Suprapubic skin (tissue), 4 donors: ENCODE results near the gene GPRIN1. TPM values are rescaled to one million over a fixed set of nuclear protein-coding genes. Genes with fewer than 3 reads are reported as not detected.

Experiments
- DNase-seq, 2 donors: peaks; one replicate each; pipeline ENCODE4 v3.0.0-alpha.2; 2019; ENCODE audit warnings: low spot score in 2 of 2
- H3K27ac ChIP-seq: fragments of 200-600 bp; sonication (generic); one replicate; pipeline ENCODE4 v1.5.1; 2019
- H3K27me3 ChIP-seq: fragments of 200-600 bp; sonication (generic); one replicate; pipeline ENCODE4 v1.5.1; 2019
- H3K36me3 ChIP-seq: fragments of 200-600 bp; sonication (generic); one replicate; pipeline ENCODE4 v1.5.1; 2019
- H3K4me1 ChIP-seq: fragments of 200-600 bp; sonication (generic); one replicate; pipeline ENCODE4 v1.5.1; 2019
- H3K4me3 ChIP-seq: fragments of 200-600 bp; sonication (generic); one replicate; pipeline ENCODE4 v1.5.1; 2019; ENCODE audit warnings: mild to moderate bottlenecking
- H3K9me3 ChIP-seq: fragments of 200-600 bp; sonication (generic); one replicate; pipeline ENCODE4 v1.5.1; 2019
- EP300 ChIP-seq: sonication (generic); formaldehyde crosslinking; IDR thresholded peaks from one replicate; pipeline ENCODE4 v1.6.1; 2017; ENCODE audit warnings: antibody characterized with exemption
- POLR2A ChIP-seq, 2 donors: fragments of 450-650 bp; IDR thresholded peaks; one replicate each; pipeline ENCODE4 v1.6.1; 2017; ENCODE audit warnings: antibody characterized with exemption in 2 of 2, mild to moderate bottlenecking in 2 of 2, moderate library complexity in 2 of 2
- POLR2AphosphoS5 ChIP-seq, 3 donors: sonication (generic); formaldehyde crosslinking; IDR thresholded peaks; one replicate each; pipeline ENCODE4 v1.6.1; 2017; ENCODE audit warnings: antibody characterized with exemption in 3 of 3
- WGBS: methylation state at CpG from one replicate; pipeline ENCODE4 v1.1.5; 2018; 5-methylcytosine and 5-hydroxymethylcytosine counted together
- total RNA-seq, 4 donors: library from RNA; depleted of rRNA; stranded (reverse); fragments of >200 nt; gene quantifications; one replicate each; pipeline ENCODE4 v1.1.0, GENCODE V29; 2016
- TF ChIP-seq, protein P1 (sequence below), 2 donors: fragments of 200-600 bp in 1 of 2; fragments of 450-650 bp in 1 of 2; sonication (generic) in 1 of 2; IDR thresholded peaks; one replicate each; pipeline ENCODE4 v1.5.1; 2016 to 2019; ENCODE audit warnings: antibody characterized with exemption in 2 of 2, mild to moderate bottlenecking in 1 of 2, moderate library complexity in 1 of 2

GPRIN1 gene
- total RNA-seq, 4 donors from 2014 or later = 0.24 to 2.8 (median 1.5) TPM

DNA sequence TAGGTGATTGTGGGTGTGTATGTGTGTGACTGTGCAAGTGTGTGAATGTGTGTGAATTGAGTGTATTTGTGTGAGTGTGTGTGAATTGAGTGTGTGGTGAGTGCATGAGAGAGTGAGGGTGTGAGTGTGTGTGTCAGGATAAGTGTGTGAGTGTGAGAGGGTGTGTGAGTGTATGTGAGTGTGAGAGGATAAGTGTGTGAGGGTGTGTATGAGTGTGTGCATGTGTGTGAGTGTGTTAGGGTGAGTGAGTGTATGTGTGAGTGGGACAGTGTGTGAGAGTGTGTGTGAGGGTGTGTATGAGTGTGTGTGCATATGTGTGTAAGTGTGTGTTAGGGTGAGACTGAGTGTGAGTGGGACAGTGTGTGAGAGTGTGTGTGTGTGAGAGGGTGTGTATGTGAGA, 21.7 kb downstream of the GPRIN1 start:
- H3K9me3 ChIP-seq = peaks cover 6% of the 10 kb centered on the region
- no peak for TF ChIP-seq POLR2AphosphoS5 (IDR thresholded peaks at IDR 0.05)
- TF ChIP-seq, protein P1, sequence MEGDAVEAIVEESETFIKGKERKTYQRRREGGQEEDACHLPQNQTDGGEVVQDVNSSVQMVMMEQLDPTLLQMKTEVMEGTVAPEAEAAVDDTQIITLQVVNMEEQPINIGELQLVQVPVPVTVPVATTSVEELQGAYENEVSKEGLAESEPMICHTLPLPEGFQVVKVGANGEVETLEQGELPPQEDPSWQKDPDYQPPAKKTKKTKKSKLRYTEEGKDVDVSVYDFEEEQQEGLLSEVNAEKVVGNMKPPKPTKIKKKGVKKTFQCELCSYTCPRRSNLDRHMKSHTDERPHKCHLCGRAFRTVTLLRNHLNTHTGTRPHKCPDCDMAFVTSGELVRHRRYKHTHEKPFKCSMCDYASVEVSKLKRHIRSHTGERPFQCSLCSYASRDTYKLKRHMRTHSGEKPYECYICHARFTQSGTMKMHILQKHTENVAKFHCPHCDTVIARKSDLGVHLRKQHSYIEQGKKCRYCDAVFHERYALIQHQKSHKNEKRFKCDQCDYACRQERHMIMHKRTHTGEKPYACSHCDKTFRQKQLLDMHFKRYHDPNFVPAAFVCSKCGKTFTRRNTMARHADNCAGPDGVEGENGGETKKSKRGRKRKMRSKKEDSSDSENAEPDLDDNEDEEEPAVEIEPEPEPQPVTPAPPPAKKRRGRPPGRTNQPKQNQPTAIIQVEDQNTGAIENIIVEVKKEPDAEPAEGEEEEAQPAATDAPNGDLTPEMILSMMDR (IDR thresholded peaks at IDR 0.05) = no peak
- TF ChIP-seq EP300 = no peak
- TF ChIP-seq POLR2A (IDR thresholded peaks at IDR 0.05) = no peak

DNA sequence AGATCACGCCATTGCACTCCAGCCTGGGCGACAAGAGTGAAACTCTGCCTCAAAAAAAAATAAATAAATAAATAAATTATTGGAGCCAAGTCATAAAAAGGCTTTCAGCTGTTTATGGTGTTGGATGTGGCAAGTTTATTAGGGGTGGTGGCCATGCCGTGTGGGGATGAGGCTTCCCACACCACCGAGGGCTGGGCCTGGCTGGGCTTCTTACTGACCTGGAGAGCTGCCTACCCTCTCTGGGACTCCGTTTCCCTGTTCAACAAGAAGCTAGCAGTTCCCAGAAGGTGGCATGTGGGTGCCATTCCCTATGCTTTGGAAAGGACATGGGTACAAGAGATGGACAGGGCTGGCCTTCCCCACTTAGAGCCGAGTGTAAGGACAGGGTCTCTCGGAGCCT, 22.6 kb downstream of the GPRIN1 start:
- Histone ChIP-seq H3K27ac (no peak overlapping the region), H3K27me3 (peaks cover 3% of the 10 kb centered on the region), H3K36me3 (no peaks in the 10 kb centered on the region), H3K4me3 (no peak overlapping the region), H3K9me3 (peaks cover 6% of the 10 kb centered on the region), H3K4me1 (no peaks in the 10 kb centered on the region)
- TF ChIP-seq POLR2A (IDR thresholded peaks at IDR 0.05) = no peak
- TF ChIP-seq, protein P1 (IDR thresholded peaks at IDR 0.05) = no peak
- no peak for TF ChIP-seq EP300
- TF ChIP-seq POLR2AphosphoS5 (IDR thresholded peaks at IDR 0.05) = no peak
- no peak for DNase-seq
- 84% methylated on average over 7 of the region's 7 CpGs for WGBS

More for the DNA sequence above, 21.7 kb downstream of the GPRIN1 start:
- H3K27me3 ChIP-seq = peaks cover 3% of the 10 kb centered on the region
- no peaks in the 10 kb centered on the region for H3K36me3 ChIP-seq
- no peak for DNase-seq
- H3K4me3 ChIP-seq = no peak overlapping the region
- no peak overlapping the region for H3K27ac ChIP-seq
- H3K4me1 ChIP-seq = no peaks in the 10 kb centered on the region

- 84% methylated on average over 4 of the region's 4 CpGs for WGBS
- DNase-seq = no peak
- H3K27ac ChIP-seq = no peak overlapping the region
- H3K4me1 ChIP-seq = no peaks in the 10 kb centered on the region
- TF ChIP-seq POLR2AphosphoS5 (IDR thresholded peaks at IDR 0.05) = no peak
- TF ChIP-seq, protein P1 (IDR thresholded peaks at IDR 0.05) = no peak
- no peak for TF ChIP-seq EP300
- TF ChIP-seq POLR2A (IDR thresholded peaks at IDR 0.05) = no peak
- H3K36me3 ChIP-seq = no peaks in the 10 kb centered on the region
- H3K4me3 ChIP-seq = no peak overlapping the region
- peaks cover 6% of the 10 kb centered on the region for H3K9me3 ChIP-seq
- H3K27me3 ChIP-seq = no peaks in the 10 kb centered on the region
Measured at GRCh38 chr5:176583076-176583475, 26.9 kb downstream of the GPRIN1 start.

DNA sequence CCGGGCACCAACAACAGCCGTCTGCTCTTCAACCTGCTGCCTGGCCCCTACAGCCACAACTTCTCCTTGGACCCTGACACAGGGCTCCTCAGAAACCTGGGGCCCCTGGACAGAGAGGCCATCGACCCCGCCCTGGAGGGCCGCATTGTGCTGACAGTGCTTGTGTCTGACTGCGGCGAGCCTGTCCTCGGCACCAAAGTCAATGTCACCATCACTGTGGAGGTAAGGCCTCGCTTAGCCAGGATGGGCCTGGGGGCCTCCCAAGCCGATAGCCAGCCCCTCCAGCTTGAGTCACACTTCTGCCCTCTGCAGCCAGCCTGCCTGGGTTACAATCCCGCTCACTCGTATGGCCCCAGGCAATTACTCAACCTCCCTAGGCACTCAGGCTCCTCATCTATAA, 28.6 kb downstream of the GPRIN1 start:
- DNase-seq = no peak
- Histone ChIP-seq H3K9me3 (peaks cover 6% of the 10 kb centered on the region), H3K27me3 (no peaks in the 10 kb centered on the region), H3K4me3 (no peak overlapping the region), H3K36me3 (no peaks in the 10 kb centered on the region), H3K27ac (no peak overlapping the region), H3K4me1 (no peaks in the 10 kb centered on the region)
- 73% methylated on average over 3 of the region's 12 CpGs for WGBS
- TF ChIP-seq, protein P1 (IDR thresholded peaks at IDR 0.05) = no peak

- 55% methylated on average over 4 of the region's 4 CpGs for WGBS
- Histone ChIP-seq H3K27ac (no peak overlapping the region), H3K9me3 (peaks cover under 1% of the 10 kb centered on the region), H3K4me3 (no peak overlapping the region), H3K36me3 (no peaks in the 10 kb centered on the region), H3K4me1 (no peaks in the 10 kb centered on the region), H3K27me3 (peaks cover 9% of the 10 kb centered on the region)
- TF ChIP-seq EP300 (no peak), POLR2A (IDR thresholded peaks at IDR 0.05) (no peak), POLR2AphosphoS5 (IDR thresholded peaks at IDR 0.05) (no peak)
- TF ChIP-seq, protein P1 (IDR thresholded peaks at IDR 0.05) = no peak
- no peak for DNase-seq
Measured at GRCh38 chr5:176579323-176579722, 30.6 kb downstream of the GPRIN1 start.
